ENCODE data around the gene RASGEF1C.

DNA sequence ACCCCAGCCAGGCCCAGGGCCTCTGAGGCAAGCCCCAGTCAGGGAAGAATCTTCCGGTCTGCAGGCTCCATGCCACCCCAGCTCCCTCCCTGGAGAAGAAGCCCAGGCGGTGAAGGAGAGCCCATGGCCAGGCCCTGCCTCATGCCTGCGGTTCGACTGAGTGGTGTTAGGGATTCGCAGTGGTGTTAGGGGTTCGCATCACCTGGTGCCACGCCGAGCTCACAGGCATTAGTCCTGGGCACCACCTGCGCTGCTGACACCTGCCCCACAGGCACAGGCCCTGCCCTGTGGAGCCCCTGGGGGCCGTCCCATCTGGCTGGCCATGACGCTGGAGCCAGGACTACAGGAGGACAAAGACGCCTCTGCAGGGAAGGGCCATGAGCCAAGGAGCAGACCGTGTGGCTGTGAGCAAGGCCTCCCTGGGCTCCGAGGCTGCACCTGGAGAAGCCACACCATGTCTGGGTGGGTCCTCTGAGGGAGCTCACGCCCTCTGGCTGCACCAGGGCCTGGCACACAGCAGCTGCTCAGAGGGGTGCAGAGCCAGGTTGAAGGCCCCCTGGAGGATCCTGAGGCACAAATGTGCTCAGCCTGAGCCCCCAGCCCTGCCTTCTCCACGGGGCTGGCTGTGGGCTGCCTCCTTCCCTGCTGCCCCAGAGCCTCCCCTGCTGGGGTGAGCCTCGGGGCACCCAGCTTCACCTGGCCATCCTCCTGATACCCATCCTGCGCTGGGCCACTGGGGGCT is 109.8 kb downstream of the RASGEF1C start:
- TF ChIP-seq ZNF704 (CRISPR knock-in tag; IDR thresholded peaks at IDR 0.05; ENCODE audit: borderline replicate concordance) (no peak), HDAC1 (CRISPR knock-in tag; IDR thresholded peaks at IDR 0.05) (no peak)
